GM23338 (cell line): ENCODE data around the gene KRTCAP2.

Experiments used
- CREB1 ChIP-seq: fragments of 250-450 bp; sonication (Bioruptor Pico); IDR thresholded peaks from 2 replicates; pipeline ENCODE4 v1.5.0; 2020; ENCODE audit warnings: low read depth, mild to moderate bottlenecking, moderate library complexity
- CTCF ChIP-seq, 2 experiments: fragments of 200-600 bp in 1 of 2; sonication (generic) in 1 of 2; conservative IDR thresholded peaks; 2 replicates each; pipeline versions ENCODE4 v1.5.1 to v1.6.1; 2016 to 2017; ENCODE audit warnings: antibody characterized with exemption in 2 of 2, low read depth in 2 of 2, mild to moderate bottlenecking in 2 of 2, moderate library complexity in 1 of 2
- ETS1 ChIP-seq: IDR thresholded peaks from 2 replicates; pipeline ENCODE4 v1.6.1; 2016; ENCODE audit warnings: antibody characterized with exemption
- EZH2 ChIP-seq: fragments of 200-600 bp; sonication (generic); IDR thresholded peaks from one replicate; pipeline ENCODE4 v1.8.0; 2017; ENCODE audit warnings: antibody characterized with exemption, mild to moderate bottlenecking, low read depth; ENCODE audit not compliant: unreplicated experiment
- EZH2phosphoT487 ChIP-seq: fragments of 200-600 bp; sonication (generic); IDR thresholded peaks from one replicate; pipeline ENCODE4 v1.8.1; 2018; ENCODE audit warnings: antibody characterized with exemption; ENCODE audit not compliant: unreplicated experiment
- JUNB ChIP-seq: IDR thresholded peaks from one replicate; pipeline ENCODE4 v1.6.1; 2016; ENCODE audit warnings: antibody characterized with exemption; ENCODE audit not compliant: unreplicated experiment
- NANOG ChIP-seq: IDR thresholded peaks from 2 replicates; pipeline ENCODE4 v1.6.1; 2016; ENCODE audit warnings: antibody characterized with exemption, borderline replicate concordance
- POLR2AphosphoS5 ChIP-seq: IDR thresholded peaks from 2 replicates; pipeline ENCODE4 v1.6.1; 2016; ENCODE audit warnings: antibody characterized with exemption, low read depth
- REST ChIP-seq: IDR thresholded peaks from one replicate; pipeline ENCODE4 v1.6.1; 2018; ENCODE audit warnings: antibody characterized with exemption; ENCODE audit not compliant: unreplicated experiment
- STAT1 ChIP-seq: IDR thresholded peaks from one replicate; pipeline ENCODE4 v1.6.1; 2016; ENCODE audit warnings: antibody characterized with exemption; ENCODE audit not compliant: unreplicated experiment
- ZNF114 ChIP-seq: fragments of 250-450 bp; sonication (Bioruptor Pico); IDR thresholded peaks from 2 replicates; pipeline ENCODE4 v1.5.0; 2020; ENCODE audit warnings: mild to moderate bottlenecking, moderate library complexity
- ZNF331 ChIP-seq: fragments of 250-450 bp; sonication (Bioruptor Pico); IDR thresholded peaks from 2 replicates; pipeline ENCODE4 v1.5.0; 2020; ENCODE audit warnings: low read depth, mild to moderate bottlenecking, moderate library complexity

GRCh38 chr1:155182052-155182550 is 9.0 kb upstream of the KRTCAP2 start:
- no peak for TF ChIP-seq CTCF (conservative IDR thresholded peaks at IDR 0.05; ENCODE audit: low read depth in 2 of 2)
- TF ChIP-seq JUNB: no peak
- TF ChIP-seq EZH2: no peak
- no peak for TF ChIP-seq REST
- TF ChIP-seq POLR2AphosphoS5: no peak
- TF ChIP-seq EZH2phosphoT487: no peak
- no peak for TF ChIP-seq CREB1 (CRISPR knock-in tag)
- no peak for TF ChIP-seq STAT1
- TF ChIP-seq ZNF331 (CRISPR knock-in tag): no peak
- no peak for TF ChIP-seq ETS1
- no peak for TF ChIP-seq NANOG
- TF ChIP-seq ZNF114 (CRISPR knock-in tag): no peak
